ENCODE data around the gene VPS13D. TPM values are rescaled to one million over a fixed set of nuclear protein-coding genes. Genes with fewer than 3 reads are reported as not detected.

The VPS13D gene
- total RNA-seq, 2 donors from 2014 or later, result 48.1 to 65.2 TPM

- no peak overlapping the region for H3K4me3 ChIP-seq
- peaks cover 25% of the 10 kb centered on the region for H3K36me3 ChIP-seq
- H3K9me3 ChIP-seq, result peaks cover 0 to 7% of the 10 kb centered on the region in 2 donors
- no peaks in the 10 kb centered on the region for H3K27me3 ChIP-seq
- DNase-seq (ENCODE audit: low spot score), result no peak
- H3K4me1 ChIP-seq, result peaks cover 0 to 48% of the 10 kb centered on the region in 2 donors
- no peak overlapping the region for H3K27ac ChIP-seq
- TF ChIP-seq CTCF (IDR thresholded peaks at IDR 0.05), result no peak
Measured at GRCh38 chr1:12408662-12409061, 178.8 kb downstream of the VPS13D start.

GRCh38 chr1:12409681-12410080 lies 179.9 kb downstream of the VPS13D start:
- no peak overlapping the region for H3K4me3 ChIP-seq
- H3K27ac ChIP-seq, result no peak overlapping the region
- peaks cover 0 to 48% of the 10 kb centered on the region in 2 donors for H3K4me1 ChIP-seq
- H3K36me3 ChIP-seq, result peaks cover 15% of the 10 kb centered on the region
- TF ChIP-seq CTCF (IDR thresholded peaks at IDR 0.05), result no peak
- DNase-seq (ENCODE audit: low spot score), result no peak
- peaks cover 0 to 7% of the 10 kb centered on the region in 2 donors for H3K9me3 ChIP-seq
- H3K27me3 ChIP-seq, result no peaks in the 10 kb centered on the region

GRCh38 chr1:12410351-12410750 lies 180.5 kb downstream of the VPS13D start:
- H3K4me3 ChIP-seq, result no peak overlapping the region
- H3K27me3 ChIP-seq, result no peaks in the 10 kb centered on the region
- H3K9me3 ChIP-seq, result peaks cover 0 to 7% of the 10 kb centered on the region in 2 donors
- peaks cover 0 to 42% of the 10 kb centered on the region in 2 donors for H3K4me1 ChIP-seq
- H3K27ac ChIP-seq, result no peak overlapping the region
- DNase-seq (ENCODE audit: low spot score), result no peak
- no peak for TF ChIP-seq CTCF (IDR thresholded peaks at IDR 0.05)
- H3K36me3 ChIP-seq, result peaks cover 8% of the 10 kb centered on the region

- no peak overlapping the region for H3K27ac ChIP-seq
- DNase-seq (ENCODE audit: low spot score), result no peak
- no peak for TF ChIP-seq CTCF (IDR thresholded peaks at IDR 0.05)
- H3K4me1 ChIP-seq, result peaks cover 0 to 35% of the 10 kb centered on the region in 2 donors
- peaks cover 0 to 7% of the 10 kb centered on the region in 2 donors for H3K9me3 ChIP-seq
- peaks cover 3% of the 10 kb centered on the region for H3K36me3 ChIP-seq
- H3K4me3 ChIP-seq, result no peak overlapping the region
- H3K27me3 ChIP-seq, result no peaks in the 10 kb centered on the region
Measured at GRCh38 chr1:12411098-12411497, 181.3 kb downstream of the VPS13D start.

GRCh38 chr1:12411747-12412146 lies 181.9 kb downstream of the VPS13D start:
- Histone ChIP-seq H3K9me3 (peaks cover 0 to 7% of the 10 kb centered on the region in 2 donors), H3K36me3 (peaks cover 9% of the 10 kb centered on the region), H3K4me3 (no peak overlapping the region), H3K4me1 (peaks cover 0 to 28% of the 10 kb centered on the region in 2 donors), H3K27me3 (no peaks in the 10 kb centered on the region), H3K27ac (no peak overlapping the region)
- DNase-seq (ENCODE audit: low spot score), result no peak
- TF ChIP-seq CTCF (IDR thresholded peaks at IDR 0.05), result no peak

- no peak for TF ChIP-seq CTCF (IDR thresholded peaks at IDR 0.05)
- DNase-seq (ENCODE audit: low spot score), result no peak
- Histone ChIP-seq H3K27me3 (no peaks in the 10 kb centered on the region), H3K36me3 (peaks cover 16% of the 10 kb centered on the region), H3K9me3 (peaks cover 0 to 7% of the 10 kb centered on the region in 2 donors), H3K4me3 (no peak overlapping the region), H3K4me1 (peaks cover 0 to 21% of the 10 kb centered on the region in 2 donors), H3K27ac (no peak overlapping the region)
Measured at GRCh38 chr1:12412439-12412838, 182.6 kb downstream of the VPS13D start.

All from right atrium auricular region (tissue), 2 donors.